GM18909 (cell line): ENCODE results near the gene UBE2D2.
"Not testable (repeated sequence)": the region's sequence is repeated elsewhere in the genome, so short reads cannot be mapped to it uniquely, and the experiment has no call there.

Source experiments
- ATAC-seq: cut with Tn5 transposase; IDR thresholded peaks from one replicate; pipeline ENCODE4 v1.9.1; 2021; ENCODE audit warnings: mild to moderate bottlenecking; ENCODE audit not compliant: unreplicated experiment, poor library complexity

Gene UBE2D2

DNA sequence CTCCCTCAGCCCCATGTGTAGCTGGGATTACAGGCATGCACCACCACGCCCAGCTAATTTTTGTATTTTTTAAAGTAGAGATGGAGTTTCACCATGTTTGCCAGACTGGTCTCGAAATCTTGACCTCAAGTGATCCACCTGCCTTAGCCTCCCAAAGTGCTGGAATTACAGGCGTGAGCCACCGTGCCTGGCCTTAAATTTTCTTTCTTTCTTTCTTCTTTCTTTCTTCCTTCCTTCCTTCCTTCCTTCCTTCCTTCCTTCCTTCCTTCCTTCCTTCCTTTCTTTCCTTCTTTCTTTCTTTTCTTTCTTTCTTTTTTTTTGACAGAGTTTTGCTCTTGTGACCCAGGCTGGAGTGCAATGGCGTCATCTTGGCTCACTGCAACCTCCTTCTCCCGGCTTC is 14.5 kb upstream of the UBE2D2 start:
- not testable (repeated sequence) for ATAC-seq

- no peak for ATAC-seq
Observed at GRCh38 chr5:139549162-139549894, 11.8 kb upstream of the UBE2D2 start.

GRCh38 chr5:139550051-139550872 is 10.9 kb upstream of the UBE2D2 start:
- not testable (repeated sequence) for ATAC-seq

DNA sequence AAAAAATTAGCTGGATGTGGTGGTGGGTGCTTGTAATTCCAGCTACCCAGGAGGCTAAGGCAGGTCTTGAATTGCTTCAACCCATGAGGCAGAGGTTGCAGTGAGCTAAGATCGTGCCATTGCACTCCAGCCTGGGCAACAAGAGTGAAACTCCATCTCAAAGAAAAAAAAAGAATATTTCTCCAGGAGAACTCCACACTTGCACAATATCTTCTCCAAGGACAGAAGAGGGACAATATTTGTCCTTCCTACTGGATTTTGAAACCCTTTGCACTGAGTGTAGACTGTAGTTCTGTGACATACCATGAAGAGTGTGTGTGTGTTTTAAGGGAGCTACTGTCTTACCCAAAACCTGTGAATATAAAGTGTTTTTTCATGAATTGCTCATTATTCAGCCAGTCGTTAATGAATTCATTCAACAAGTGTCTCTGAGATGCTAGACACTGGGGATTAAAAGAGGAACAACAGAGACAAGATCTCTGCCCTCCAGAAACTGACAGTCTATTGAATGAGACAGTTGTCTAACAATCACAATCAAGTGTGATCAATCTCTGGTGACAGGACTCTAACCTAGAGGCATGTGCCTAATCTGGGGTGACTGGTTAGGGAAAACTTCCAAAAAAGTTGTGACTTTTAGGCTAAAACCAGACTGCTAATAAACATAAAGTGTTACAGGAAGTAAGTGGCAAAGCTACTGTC is 9.8 kb upstream of the UBE2D2 start:
- no peak for ATAC-seq

- ATAC-seq = no peak
Observed at GRCh38 chr5:139552893-139553575, 8.1 kb upstream of the UBE2D2 start.

DNA sequence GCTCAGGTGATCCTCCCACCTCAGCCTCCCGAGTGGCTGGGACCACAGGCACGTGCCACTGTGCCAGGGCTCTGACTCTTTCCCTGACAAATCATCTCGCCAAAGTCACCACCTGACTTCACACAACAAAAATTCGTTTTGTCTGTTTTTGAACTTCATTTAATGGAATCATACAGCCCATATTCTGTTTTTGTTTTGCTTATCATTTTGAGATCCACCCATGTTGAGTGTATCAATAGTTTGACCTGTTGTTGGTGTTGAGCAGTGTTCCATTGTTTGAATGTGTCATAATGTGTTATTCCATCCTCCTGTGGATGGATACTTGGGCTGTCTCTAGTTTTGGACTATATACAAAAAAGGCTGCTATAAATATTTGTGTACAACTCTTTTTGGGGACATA is 6.9 kb upstream of the UBE2D2 start:
- ATAC-seq = no peak

- no peak for ATAC-seq
Observed at GRCh38 chr5:139557811-139558210, 3.3 kb upstream of the UBE2D2 start.

DNA sequence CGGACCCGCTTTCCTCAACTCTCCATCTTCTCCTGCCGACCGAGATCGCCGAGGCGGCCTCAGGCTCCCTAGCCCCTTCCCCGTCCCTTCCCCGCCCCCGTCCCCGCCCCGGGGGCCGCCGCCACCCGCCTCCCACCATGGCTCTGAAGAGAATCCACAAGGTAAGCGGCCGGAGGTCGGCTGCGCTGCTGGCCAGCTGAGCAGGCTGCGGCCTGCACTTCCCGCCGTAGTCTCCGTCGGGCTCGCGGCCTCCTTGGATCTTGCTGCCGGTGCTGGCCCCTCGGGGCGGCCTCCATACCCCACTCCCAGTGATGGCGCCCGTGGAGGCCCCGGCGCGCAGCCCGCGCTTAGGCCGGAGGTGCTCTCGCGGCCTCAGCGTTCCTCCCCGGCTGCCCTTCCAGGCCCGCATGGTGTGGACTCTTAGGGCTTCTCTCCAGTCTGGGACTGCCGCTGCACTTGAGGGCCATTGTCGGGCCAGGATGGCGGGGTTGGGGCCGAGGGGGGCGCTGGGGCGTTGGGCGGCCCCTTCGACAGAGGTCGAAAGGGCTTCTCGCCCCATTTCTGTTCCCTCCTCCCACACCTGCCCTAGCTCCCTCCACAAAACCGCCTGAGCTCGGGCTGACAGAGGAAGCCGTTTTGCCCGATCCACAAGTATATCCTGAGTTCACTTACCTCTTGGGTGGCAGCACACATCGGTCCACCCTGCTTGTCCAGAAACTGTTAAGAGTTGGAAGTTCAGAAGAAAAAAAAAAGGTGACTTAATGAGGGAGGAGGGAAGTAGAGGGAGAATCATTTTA is 714 bp downstream of the UBE2D2 start:
- peak; percentile 26 for ATAC-seq

DNA sequence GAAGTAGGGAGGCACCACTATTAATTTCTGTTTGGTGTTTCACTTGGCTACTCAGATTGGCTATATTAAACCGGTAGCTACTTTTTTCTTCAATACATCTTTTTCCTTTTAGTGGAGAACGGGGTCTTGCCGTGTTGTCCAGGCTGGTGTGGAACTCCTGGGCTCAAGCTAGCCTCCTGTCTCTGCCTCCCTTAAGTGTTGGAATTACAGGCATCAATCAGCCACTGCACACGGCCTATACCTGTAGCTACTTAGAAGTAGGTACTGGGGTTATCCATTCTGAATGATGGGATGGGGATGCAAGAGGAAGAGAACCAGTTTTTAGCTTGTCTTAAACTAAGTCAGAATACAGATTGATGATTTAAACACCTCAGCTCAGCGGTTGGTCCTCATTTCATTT is 1.7 kb downstream of the UBE2D2 start:
- no peak for ATAC-seq

DNA sequence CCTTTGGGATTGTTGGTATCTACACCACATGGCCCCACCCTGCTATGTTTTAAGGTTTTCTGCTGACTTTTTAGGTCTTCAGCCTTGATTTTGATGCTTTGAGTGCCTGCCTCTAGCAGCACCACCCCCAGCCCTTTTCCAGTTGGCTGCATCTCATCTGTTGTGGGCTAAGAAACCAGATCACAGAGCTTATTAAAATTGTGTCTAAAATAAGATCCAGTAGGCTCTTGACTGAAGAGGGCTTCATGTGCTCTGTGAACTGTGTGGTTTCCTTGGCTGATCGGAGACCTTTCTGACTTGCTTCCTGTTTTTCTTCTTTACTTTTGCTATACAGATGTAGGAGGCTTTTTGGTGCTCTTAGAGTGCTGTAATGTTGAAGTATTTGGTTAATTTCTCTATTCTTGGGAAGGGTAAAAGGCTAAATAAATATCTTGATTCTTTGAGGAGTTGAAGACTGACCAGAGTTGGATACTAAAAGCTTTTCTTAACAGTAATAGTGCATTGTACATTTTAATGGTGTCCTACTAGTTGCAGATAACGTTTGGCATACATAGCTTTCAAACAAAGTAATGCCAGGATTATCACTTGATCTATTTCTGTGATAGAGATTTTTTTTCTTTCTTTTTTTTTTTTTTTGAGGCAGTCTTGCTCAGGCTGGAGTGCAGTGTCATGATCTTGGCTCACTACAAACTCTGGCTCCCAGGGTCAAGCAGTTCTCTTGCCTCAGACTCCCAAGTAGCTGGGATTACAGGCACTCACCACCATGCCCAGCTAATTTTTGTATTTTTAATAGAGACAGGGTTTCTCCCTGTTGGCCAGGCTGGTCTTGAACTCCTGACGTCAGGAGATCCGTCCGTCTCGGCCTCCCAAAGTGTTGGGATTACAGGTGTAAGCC is 4.5 kb downstream of the UBE2D2 start:
- ATAC-seq = peak; percentile 44

GRCh38 chr5:139566611-139567010 is 5.5 kb downstream of the UBE2D2 start:
- no peak for ATAC-seq

DNA sequence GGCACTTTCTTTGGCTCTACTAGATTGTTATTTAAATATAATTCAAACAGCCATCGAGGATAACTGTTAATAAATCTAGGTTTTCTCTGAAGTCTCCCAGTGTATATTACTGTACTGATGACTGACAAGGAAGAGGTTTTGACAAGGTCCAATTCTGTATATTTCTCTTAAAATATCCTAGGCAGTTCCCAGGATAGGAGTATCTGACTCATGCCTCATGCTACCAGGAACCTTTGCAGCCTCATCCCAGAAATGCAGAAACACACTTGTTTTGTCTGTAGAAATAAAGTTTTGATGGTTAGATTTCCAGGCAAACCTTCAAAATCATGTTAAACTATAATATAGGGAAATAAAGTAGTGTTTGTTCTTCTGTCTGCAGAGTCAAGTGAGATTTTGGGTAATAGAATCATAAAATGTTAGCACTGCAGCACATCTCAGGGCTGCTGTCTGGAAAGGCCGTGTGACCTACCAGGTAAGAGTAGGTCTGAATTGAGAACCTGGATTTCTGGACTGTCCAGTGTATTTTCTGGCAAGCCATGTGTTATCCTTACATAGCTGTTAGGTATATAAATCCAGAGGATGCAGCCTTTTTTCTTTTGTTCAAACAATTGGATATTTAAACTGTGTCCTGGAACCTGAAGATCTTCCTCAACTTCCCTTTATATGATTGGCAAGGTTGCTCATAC is 8.3 kb downstream of the UBE2D2 start:
- no peak for ATAC-seq

DNA sequence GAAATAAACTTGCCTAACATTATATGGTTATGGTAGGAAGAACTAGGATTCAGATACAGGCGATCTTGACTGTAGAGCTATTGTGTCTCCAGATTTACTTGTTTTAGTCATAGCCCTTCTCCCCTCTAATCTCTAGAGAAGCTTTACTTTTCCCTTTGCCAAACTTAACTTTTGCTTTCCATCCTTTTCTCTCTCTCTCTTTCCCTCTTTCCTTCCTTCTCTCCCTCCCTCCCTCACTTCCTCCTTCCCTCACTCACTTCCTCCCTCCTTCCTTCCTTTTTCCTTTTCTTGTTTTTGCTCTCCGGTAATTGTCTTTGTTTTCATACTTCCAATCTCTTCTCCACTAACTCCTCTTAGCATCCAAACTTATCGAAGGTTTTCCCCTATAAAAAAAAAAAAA is 10.4 kb downstream of the UBE2D2 start:
- no peak for ATAC-seq

DNA sequence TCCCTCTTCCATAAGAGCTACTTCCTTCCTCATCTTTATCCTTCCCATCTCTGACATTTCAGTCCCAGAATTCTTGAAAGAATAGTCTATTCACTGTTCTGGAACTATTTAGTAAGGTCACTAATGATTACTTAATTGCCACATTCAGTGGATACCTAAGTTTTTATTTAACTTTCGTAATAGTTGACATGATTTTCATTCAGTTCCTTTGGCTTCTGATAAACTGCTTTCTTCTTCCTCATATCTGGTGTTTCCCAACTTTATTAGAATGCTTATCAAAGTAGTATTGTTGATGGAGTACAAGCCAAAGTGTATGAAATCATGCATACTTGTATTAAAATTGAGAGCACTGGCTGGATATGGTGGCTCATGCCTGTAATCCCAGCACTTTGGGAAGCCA is 10.8 kb downstream of the UBE2D2 start:
- no peak for ATAC-seq

DNA sequence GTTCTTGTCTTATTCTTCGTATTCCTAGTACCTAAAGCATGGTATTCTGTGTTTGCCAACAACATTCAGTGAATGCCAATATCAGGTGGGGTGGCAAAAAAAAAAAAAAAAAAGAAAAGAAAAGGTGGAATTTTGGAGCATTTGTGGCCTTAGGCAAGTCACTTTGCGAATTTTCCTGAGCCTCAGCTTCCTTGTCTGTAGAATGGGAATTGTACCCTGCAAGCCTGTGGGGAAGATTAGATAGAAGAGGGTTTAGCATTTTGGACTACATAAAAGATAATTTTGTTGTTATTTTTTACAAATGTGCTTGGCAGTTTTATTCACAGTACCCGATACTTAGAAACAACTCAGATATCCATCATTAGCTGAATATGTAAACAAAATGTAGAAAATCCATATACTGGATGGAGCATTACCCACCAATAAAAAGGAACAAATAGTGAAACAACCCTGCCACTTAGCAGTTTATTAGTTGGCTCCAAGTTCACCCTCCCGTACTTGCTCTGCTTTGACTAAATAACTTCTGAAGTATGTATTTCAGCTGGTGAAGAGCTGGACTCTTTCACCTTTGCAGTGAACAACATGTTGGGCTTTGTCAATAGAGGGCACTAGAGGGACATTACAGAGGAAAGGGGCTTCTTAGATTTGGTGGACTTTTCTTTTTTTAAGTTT is 13.6 kb downstream of the UBE2D2 start:
- ATAC-seq = no peak

DNA sequence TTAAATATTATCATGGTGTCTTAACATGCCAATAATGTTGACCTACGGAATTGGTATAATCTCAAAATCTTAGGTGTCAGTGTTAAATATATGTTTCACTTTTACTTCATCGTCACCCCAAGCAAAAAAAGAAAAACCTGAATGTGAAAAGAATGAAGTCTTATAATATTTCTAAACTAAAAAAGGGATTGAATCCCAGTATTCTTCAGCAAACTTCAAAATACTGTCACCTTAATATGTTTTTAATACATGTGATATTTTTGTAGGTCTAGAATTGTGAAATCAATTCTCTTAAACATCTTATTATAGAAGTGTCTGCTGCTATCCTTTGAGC is 14.1 kb downstream of the UBE2D2 start:
- ATAC-seq = no peak

DNA sequence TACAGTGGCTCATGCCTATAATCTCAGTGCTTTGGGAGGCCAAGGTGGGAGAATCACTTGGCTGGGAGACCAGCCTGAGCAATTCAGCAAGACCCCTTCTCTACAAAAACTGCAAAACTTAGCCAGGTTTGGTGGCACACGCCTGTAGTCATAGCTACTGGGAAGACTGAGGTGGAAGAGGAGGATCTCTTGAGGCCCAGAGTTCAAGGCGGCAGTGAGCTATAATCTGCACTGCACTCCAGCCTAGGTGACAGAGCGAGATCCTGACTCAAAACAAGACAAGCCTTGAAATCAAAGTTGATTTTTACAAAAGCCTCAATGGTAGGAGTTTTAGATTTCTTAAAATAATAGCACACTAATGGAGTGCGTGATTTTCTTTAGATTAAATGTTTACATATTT is 14.6 kb downstream of the UBE2D2 start:
- ATAC-seq = no peak
